Fibroblast of skin of abdomen (primary cell): ENCODE measurements around the gene SERTAD2. TPM values are rescaled to one million over a fixed set of nuclear protein-coding genes. Genes with fewer than 3 reads are reported as not detected.

Source experiments
- DNase-seq: peaks from one replicate; pipeline ENCODE4 v3.0.0-alpha.2; 2013
- polyA plus RNA-seq, 2 experiments: library from polyadenylated mRNA; unstranded; fragments of 120-200 nt; gene quantifications; one replicate each; pipeline ENCODE4 v1.2.1, GENCODE V29; 2013; ENCODE audit not compliant: insufficient read length in 2 of 2

Gene SERTAD2, protein sequence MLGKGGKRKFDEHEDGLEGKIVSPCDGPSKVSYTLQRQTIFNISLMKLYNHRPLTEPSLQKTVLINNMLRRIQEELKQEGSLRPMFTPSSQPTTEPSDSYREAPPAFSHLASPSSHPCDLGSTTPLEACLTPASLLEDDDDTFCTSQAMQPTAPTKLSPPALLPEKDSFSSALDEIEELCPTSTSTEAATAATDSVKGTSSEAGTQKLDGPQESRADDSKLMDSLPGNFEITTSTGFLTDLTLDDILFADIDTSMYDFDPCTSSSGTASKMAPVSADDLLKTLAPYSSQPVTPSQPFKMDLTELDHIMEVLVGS
- polyA plus RNA-seq (2013, experiment 1 of 2; ENCODE audit: insufficient read length), result 40.3 TPM
- 38.9 TPM for polyA plus RNA-seq (2013, experiment 2 of 2; ENCODE audit: insufficient read length)

DNA sequence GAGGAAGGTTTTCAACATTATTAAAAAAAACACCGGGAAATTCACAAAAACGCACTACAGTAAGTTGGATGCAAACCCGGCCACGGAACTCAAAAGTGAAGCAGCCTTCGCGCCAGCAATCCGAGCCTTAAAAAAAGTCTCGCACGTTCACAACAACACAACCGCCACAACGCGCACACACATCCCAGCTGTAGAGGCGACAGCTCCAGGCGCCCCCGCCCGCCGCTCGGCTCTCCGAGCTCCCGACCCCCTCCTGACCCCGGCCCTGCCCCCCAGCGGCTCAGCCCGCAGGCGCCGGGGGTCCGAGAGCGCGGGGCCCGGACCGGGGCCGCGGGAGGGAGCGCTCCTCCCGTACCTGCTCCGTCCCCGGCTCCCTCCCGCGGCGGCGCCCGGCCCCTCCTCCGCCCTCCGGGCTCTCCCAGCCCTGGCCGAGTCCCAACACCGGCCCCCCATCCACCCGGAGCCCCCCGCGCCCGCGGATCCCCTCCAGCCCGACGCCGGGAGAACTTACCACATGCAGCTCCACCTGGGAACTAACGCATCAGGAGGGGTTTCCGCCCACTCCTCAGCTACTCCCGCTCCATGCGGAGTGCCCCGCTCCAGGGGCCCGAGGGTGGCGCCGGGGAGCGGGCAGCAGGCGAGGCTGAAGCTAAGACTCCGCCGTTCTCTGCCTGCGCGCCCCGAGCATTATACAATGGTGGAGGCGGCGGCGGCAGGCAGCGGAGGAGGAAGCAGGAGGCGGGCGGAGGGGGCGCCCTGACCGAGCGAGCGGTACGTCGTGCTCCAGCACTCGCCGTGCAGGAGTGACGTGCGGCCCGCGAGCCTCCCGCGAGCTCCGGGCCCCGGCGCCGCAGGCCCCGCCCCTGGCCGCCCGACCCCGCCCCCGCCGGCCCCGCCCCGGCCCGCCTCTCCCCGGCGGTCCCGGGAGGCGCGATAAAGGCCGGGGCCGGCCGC is at the start of gene SERTAD2:
Gene SERTAD2, minus strand, starts transcription at position 805 of the 954 bp plus-strand sequence. CDS start 17,042 bp downstream, outside the sequence.
- peak; percentile 91 for DNase-seq

DNA sequence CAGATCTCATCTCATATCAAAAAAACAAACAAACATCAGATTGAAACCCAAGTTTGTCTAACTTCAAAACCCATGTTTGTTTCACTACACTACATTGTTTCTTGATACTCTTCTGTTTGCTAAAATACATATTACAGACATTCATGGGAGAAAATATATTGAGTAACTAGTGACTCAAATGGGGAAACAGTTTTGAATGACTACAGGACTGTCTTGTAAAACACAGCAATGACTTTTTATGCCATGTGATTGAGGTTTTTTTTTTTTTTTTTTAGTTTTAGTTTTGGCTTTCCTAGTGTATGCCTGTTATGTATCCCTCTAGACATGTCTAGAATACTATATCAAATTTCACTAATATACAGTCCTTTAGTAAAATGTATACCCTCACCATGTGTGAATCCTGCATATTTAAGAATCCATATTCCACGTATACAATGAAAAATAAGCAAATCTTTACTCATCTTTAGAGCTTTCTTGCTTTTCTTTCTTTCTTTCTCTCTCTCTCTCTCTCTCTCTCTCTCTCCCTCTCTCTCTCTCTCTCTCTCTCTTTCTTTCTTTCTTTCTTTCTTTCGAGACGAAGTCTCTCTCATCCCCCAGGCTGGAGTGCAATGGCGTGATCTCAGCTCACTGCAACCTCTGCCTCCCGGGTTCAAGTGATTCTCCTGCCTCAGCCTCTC is 46.6 kb upstream of the SERTAD2 start:
- DNase-seq, result peak; percentile 24

DNA sequence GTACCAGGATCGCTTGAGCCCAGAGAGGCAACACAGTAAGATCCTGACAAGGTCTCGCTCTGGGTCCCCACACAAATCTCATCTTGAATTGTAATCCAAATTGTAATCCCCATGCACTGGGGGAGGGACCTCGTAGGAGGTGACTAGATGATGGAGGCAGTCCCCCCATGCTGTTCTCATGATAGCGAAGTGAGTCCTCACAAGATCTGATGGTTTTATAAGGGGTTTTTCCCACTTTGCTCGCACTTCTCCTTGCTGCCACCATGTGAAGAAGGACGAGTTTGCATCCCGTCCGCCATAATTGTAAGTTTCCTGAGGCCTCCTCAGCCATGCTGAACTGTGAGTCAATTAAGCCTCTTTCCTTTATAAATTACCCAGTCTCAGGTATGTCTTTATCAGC is 46.0 kb upstream of the SERTAD2 start:
- no peak for DNase-seq

DNA sequence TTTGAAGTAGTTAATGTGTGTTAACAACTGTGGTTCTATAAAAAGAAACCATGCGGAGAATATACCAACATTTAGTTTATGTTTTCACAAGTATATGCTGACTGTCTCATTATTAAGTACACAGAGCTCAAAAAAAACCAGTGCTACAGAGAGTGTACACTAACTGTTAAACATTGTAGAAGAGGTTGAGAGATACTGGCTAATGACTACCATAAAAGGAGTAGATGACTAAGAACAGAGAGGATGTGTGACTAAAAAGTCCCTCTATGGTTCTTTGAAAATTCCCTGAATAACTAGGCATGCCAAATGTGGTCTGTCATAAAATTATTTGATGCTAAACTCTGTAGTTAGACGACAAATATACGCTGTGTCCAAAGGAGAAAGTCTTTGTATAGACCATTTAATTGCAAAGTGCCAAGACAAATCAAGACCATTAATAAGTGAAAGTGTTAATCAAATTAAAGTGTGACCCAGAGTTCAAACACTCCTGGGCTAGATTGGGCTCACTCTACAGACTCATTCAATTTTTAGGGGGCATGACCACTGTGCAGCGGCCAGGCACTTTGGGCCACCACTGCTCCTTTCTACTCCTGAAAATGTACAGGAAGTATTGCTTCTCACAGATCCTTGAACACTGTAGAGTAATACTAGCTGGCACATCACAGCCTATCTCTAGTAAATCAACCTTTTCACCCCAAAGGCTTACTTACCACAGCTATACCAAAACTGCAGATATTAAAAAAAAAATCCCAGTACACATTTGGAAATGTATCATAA is 45.1 kb upstream of the SERTAD2 start:
- peak; percentile 91 for DNase-seq

DNA sequence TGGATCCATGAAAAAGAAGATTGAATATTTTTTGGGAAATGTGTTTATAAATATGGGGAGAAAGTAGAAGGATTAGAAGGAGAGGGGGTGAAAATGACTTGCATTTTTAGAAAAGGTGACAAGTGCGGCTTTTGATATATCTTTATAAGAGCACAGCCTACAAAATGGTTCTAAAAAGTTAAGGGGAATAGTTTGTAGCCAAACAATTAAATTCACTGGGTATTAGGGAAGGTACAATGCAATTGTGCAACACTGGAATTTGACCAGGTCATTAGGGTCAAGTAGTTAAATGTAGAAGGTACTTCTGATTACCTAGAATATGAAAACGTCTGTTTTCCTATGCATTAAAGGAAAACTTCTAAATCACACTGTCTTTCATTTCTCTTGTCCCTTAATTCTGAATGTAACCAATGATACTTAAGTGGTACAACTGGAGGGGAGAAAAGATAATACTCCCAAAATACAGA is 44.5 kb upstream of the SERTAD2 start:
- DNase-seq, result no peak

DNA sequence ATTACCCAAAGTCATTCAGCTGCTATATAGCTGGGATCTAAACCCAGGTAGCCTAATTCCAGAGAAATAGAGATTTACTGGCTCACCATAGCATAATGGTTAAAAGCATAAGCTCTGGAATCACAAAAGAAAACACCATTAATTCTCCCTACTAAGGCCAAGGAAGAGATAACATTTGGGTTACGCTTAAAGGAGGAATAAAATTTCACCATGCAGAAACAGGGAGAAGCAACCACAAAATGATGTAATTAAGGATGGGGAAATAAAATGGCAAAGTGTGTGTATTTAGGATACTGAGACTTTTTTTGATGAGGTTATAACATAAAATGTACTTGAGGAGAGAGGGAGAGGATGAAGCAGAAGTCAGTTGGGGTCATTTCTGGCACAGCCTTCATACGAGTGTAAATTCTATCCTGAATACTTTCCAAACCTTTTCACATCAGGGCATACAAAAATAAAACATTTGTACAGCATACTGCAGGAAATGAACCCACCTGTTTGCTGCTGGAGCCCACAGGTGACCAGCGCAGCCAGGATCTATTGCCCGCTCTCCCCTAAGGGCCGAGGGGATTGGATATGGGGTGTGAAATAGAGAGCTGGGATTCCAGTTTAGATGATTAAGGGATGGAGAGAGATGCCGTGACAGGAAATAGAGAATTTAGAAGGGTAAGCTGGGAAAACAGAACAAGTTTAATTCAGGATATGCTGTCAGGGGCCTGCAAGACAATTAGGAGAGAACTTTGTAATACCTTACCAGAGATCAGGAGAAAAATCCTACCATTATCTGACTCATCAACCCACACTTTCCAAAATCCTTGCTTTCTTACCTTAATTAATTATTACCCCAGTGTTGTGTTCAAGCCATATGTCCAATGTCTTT is 43.8 kb upstream of the SERTAD2 start:
- peak; percentile 49 for DNase-seq

DNA sequence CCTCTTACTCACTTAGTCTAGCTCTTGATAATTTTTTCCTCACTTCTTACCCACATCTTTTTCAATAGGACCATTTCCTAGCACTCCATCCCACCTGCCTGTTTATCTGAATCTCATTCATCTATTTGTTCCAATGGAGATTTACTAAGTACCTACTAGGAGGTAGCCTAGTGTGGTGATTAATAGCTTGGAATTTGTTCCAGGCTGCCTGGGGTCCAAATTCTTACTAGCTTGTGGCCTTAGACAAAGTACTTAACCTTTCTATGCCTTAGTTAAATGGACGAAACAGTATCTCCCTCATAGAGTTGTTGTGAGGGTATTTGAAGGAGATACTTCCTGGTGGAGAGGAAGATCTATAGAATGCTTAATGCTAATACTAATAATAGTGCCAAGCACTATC is 42.9 kb upstream of the SERTAD2 start:
- DNase-seq, result no peak

DNA sequence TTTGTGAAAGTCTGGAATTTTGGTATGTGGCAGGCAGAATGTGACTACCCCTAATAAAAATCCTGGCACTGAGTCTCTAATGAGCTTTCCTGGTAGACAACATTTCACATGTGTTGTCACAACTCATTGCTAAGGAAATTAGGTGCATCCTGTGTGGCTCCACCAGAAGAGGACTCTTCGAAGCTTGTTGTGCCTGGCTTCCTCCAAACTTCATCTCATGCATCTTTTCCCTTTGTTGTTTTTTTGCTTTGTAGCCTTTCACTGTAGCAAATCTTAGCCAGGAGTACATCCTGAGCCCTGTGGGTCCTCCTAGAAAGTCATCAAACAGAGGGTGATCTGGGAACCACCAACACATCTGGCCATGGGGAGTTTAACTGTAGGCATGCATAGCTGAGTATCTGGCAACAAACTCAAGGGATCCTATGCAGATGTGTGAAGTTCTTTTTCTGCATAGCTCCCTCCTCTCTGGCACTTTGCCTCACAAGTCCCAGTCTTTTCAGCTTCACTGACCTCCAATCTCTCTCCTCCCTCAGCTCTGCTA is 42.1 kb upstream of the SERTAD2 start:
- DNase-seq, result peak; percentile 62

DNA sequence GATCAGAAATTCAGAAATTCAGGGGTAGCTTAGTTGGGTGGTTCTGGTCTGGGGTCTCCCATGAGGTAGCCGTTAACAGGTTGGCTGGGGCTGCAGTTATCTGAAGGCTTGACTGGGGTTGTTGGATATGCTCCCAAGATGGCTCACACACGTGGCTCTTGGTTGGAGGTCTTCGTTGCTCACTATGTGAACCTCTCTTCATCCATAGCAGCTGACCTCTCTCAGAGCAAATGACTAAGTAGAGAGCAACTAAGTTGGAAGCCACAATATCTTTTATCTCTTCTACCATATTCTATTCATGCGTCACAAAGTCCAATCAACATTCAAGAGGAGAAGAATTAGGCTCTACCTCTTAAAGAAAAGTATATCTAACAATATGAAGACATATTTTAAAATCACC is 38.7 kb upstream of the SERTAD2 start:
- peak; percentile 48 for DNase-seq

DNA sequence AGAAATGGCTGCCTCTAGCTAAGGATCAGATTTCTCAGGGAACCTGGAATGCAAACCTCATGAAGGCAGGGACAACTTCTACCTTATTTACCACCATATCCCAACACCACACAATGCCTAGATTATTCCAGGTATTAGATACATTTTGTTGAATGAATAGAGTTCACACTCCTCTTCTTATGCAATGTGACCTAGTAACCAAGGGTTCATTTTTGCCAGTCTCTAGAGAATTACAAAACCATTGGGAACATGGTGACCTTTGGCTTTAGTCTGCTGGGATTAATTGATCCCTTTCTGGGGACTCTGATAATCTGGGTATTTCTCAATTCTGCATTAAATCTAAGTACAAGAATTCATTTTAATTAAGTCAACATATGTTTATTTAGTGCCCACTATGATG is 35.2 kb upstream of the SERTAD2 start:
- no peak for DNase-seq

DNA sequence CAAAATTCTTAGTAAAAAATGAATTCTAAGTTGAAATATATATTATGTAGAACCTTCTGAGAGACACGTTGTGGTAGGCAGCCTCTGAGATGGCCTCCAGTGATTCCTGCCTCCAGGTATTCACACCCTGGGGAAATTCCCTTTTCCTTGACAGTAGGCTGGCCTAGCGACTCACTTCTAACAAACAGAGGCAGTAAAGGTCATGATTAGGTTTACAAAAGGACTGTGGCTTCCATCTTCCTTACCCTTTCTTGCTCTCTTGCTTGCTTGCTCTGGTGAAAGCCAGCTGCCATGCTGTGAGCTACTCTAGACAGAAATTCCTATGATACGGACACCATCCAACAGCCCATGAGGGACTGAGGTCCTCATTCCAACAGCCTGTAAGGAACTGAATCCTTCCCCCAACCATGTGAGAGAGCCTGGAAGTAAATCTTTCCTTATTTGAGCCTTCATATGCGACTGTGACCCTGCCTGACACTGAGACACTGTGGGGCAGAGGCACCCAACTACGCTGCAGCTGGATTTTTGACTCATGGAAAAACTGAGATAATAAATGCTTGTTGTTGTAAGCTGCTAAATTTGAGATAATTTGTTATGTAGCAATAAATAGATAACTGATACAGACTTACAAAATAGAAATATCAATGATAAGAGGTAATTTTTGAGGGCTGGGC is 32.7 kb upstream of the SERTAD2 start:
- DNase-seq, result no peak

DNA sequence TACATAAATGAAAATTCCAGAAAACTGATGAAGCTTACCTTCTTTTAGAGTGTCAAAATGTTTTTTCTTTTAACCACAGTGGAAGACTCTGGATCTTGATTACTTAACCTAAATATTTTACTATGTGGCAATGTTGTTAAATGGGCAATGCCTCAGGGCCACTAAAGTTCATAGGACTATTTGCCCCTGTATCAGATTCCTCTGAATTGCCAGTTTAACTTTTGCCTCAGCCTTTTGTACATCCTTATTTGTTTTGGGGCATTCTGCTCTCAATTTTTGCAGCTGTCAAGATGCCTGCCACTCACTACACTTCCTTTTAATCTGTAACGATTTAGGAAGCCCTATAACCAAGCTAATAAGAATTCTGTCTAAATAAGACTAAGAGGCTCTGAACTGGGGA is 31.7 kb upstream of the SERTAD2 start:
- peak; percentile 31 for DNase-seq

DNA sequence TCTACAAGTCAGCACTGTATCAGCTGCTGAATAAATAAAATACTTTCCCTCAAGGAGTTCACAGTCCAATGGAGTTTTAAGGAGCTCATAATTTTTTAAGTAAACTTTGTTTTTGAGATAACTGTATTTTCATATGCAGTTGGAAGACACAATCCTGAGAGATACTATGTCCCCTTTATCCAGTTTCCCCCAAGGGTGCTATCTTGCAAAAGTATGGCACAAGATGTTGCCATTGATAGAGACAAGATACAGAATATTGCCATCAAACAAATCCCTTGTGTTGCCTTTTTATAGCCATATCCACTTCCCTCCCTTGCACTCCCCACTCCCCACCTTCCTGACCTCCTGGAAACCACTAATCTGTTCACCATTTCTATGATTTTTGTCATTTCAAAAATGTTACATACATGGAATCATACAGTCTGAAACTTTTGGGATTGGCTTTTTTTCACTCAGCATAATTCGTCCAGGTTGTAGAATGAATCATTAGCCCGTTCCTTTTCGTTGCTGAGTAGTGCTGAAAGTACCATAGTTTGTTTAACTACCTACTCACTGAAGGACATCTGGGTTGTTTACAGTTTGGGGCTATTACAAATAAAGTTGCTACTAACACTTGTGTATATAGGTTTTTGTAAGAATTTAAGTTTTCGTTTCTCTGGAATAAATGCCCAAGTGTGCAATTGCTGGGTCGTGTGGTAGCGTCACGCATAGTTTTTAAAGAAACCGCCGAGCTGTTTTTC is 30.2 kb upstream of the SERTAD2 start:
- DNase-seq, result no peak

DNA sequence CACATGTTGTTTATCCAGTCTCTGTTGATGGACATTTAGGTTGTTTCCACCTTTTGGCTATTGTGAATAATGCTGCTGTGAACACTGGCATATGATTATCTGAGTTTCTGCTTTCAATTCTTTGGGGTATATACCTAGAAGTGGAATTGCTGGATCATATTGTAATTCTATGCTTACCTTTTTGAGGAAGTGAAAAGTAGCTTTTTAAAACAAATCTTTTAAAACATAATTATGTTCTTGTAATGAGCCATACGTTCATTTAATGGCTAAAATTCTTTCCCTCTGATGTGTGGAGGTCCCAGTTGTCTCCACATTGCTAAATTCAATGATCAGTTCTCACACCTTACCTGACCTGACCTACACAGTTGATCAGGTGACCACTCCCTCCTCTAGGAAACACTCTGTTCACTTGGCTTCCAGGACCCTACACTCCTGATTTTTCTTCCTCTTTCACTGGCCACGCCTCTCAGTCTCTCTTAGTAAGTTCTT is 27.8 kb upstream of the SERTAD2 start:
- DNase-seq, result no peak

DNA sequence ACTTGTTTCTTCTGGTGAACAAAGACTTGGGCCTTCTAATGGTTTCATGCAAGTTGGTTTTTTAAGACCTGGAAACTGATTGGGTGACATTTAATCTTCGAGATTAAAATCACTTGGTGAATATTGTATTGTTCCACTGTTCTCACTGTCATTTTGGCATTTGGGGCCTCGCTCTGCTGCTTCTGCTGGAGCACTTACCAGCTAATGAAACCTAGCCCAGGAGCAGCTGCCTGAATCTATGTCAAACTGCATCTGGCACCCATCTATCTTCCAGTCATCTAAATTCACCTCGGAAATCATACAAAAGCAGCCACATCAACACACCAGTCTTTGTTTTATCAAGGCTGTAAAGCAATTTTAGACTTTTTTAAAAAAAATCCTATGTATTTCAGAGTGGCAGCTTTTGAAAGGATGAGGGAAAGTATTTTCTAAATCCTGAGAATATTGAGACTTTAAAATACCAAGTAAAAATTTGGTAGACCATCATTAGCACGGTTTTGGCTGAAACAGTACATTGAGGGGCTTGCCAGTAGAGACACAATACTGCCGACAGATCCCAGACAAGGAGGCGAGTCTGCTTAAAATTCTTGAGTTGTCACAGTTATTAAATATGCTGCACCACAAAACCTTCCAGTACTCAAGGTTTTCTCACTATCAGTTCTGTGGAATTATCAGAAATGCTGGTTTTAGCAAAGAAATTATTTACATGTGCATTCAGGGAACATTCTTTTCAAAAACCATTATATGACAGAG is 26.1 kb upstream of the SERTAD2 start:
- DNase-seq, result no peak

DNA sequence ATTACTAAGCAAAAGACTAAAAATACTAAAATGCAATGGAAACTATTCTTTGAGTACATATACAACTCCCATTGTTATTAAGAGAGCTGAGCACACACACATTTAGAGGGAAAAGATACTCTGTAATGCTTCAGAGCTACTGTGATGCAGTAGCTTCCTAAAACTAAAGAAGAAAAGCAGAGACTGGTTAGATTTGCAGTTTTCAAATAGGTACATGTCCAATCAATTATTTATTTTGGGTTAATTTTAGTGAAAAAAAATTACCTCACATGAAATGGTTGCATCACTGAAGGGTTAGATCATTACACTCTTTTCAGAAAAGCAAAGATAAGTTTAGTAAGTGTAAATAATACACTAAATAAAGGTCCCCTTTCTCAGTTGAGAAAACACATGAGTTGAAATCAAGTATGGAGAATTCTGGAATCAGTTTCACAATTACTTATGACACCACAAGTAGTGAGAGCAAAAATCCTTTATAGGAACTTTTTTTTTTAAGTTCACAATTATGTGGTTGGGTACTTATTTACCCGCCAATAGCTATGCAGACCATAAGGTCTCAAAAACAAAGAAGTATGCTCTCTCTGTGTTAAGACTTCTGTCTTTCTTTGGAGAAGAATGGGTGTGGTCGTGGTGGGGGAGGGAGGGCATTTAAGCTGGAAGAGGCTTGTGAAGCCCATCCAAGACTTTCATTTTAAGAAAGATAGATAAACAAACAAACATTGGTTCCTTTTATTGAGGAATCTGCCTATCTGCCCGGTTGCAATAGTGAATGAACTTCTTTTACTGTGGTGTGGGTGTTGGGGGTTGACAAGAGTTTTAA is 25.3 kb upstream of the SERTAD2 start:
- DNase-seq, result no peak

DNA sequence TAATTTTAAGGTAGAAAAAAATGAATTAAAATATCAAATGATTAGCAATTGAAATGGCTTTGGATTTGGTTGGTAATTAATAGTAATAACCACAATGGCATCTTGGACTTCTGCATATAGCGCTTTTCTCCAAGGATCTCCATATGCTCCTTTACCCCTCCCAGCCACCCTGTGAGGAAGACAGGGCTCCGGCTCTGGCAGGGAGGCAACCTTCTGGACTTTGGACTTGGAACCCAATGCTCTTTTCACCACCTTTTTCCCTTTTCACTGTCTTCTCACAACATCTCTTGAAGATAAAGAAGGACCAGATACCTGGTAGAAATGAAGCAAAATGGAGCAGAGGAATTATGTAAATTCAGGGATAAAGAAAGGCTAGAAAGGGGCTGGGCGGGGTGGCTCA is 23.8 kb upstream of the SERTAD2 start:
- DNase-seq, result no peak
